A549 (cell line): ENCODE results near the gene SBF1.

ENCODE experiments used
- BHLHE40 ChIP-seq: IDR thresholded peaks from 2 replicates; pipeline ENCODE4 v1.6.1; 2012; ENCODE audit warnings: low read depth, low read length, inconsistent platforms
- CEBPB ChIP-seq, 2 experiments: fragments of >200 bp in 1 of 2; sonication (Bioruptor Twin) in 1 of 2; formaldehyde crosslinking in 1 of 2; IDR thresholded peaks; 2 replicates each; pipeline ENCODE4 v1.6.1; 2012 to 2016
- CTCF ChIP-seq: fragments of >200 bp; sonication (Bioruptor Twin); formaldehyde crosslinking; IDR thresholded peaks from 3 replicates; pipeline ENCODE4 v1.5.1; 2016
- EHF ChIP-seq: fragments of 250-450 bp; sonication (Bioruptor Pico); IDR thresholded peaks from 2 replicates; pipeline ENCODE4 v1.5.0; 2020; ENCODE audit warnings: mild to moderate bottlenecking
- HDAC2 ChIP-seq: fragments of 200-600 bp; sonication (generic); IDR thresholded peaks from 2 replicates; pipeline ENCODE4 v1.6.1; 2016
- KDM1A ChIP-seq: fragments of 200-600 bp; sonication (generic); IDR thresholded peaks from 2 replicates; pipeline ENCODE4 v1.6.1; 2016; ENCODE audit warnings: low read depth, mild to moderate bottlenecking
- MAFK ChIP-seq: fragments of 450-650 bp; IDR thresholded peaks from 2 replicates; pipeline ENCODE4 v1.6.1; 2014; ENCODE audit not compliant: partially characterized antibody
- MYC ChIP-seq: IDR thresholded peaks from 2 replicates; pipeline ENCODE4 v1.6.1; 2012; ENCODE audit warnings: mild to moderate bottlenecking, inconsistent platforms, low read length, improper control_type of control experiment, borderline replicate concordance
- POLR2A ChIP-seq: IDR thresholded peaks from 2 replicates; pipeline ENCODE4 v1.6.1; 2012; ENCODE audit warnings: mild to moderate bottlenecking, low read length
- POLR2AphosphoS2 ChIP-seq: conservative IDR thresholded peaks from 2 replicates; pipeline ENCODE4 v1.6.1; 2012; ENCODE audit warnings: low read length, improper control_type of control experiment, inconsistent platforms
- REST ChIP-seq: fragments of 200-600 bp; sonication (generic); IDR thresholded peaks from 2 replicates; pipeline ENCODE4 v1.6.1; 2016; ENCODE audit warnings: antibody characterized with exemption, mild to moderate bottlenecking, moderate library complexity
- RFX5 ChIP-seq: fragments of 450-650 bp; IDR thresholded peaks from 2 replicates; pipeline ENCODE4 v1.7.1; 2014; ENCODE audit warnings: antibody characterized with exemption, mild to moderate bottlenecking, moderate library complexity
- SMC3 ChIP-seq: fragments of >200 bp; sonication (Bioruptor Twin); formaldehyde crosslinking; IDR thresholded peaks from 3 replicates; pipeline ENCODE4 v1.6.1; 2018; ENCODE audit warnings: inconsistent platforms
- TF ChIP-seq, protein P1 (sequence below): IDR thresholded peaks from 2 replicates; pipeline ENCODE4 v1.6.1; 2012

GRCh38 chr22:50523806-50524675 is 49.2 kb upstream of the SBF1 start:
- TF ChIP-seq CTCF: no peak
- no peak for TF ChIP-seq KDM1A
- TF ChIP-seq POLR2A: no peak
- TF ChIP-seq, protein P1, sequence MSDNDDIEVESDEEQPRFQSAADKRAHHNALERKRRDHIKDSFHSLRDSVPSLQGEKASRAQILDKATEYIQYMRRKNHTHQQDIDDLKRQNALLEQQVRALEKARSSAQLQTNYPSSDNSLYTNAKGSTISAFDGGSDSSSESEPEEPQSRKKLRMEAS: no peak
- TF ChIP-seq RFX5: no peak
- no peak for TF ChIP-seq EHF (CRISPR knock-in tag)
- no peak for TF ChIP-seq SMC3
- TF ChIP-seq BHLHE40: no peak
- TF ChIP-seq CEBPB (IDR thresholded peaks at IDR 0.05): no peak
- TF ChIP-seq POLR2AphosphoS2: no peak
- no peak for TF ChIP-seq REST
- no peak for TF ChIP-seq MYC
- TF ChIP-seq HDAC2: no peak
- no peak for TF ChIP-seq MAFK
